ENCODE measurements around the gene CHCHD1. TPM values are rescaled to one million over a fixed set of nuclear protein-coding genes. Genes with fewer than 3 reads are reported as not detected.

CHCHD1 gene
- total RNA-seq, 1 experiment from 2014 or later = 19.5 TPM

GRCh38 chr10:73743327-73743904 is 38.4 kb upstream of the CHCHD1 start:
- ChIA-PET POLR2A (interaction anchor here (0.7 to 5.1 kb wide), 19 partner anchors 11 to 1175 kb away, joined by 3 to 195 read pairs (median 5); partner anchors contain the start of genes CAMK2G, CHCHD1, PPP3CB and ZSWIM8), CTCF (interaction anchor here (0.9 to 2.5 kb wide), 4 partner anchors 12 to 223 kb away, joined by 3 to 9 read pairs (median 6); no protein-coding TSS in a partner anchor)
- no peak for DNase-seq (ENCODE audit: unreplicated experiment)
- Mint-ChIP-seq H3K9me3 (ENCODE audit: unreplicated experiment) (no peaks in the 10 kb centered on the region), H3K27me3 (ENCODE audit: insufficient read depth, unreplicated experiment) (no peaks in the 10 kb centered on the region), H3K4me3 (ENCODE audit: unreplicated experiment) (peak overlapping the region; percentile 98), H3K27ac (ENCODE audit: low read depth, unreplicated experiment) (peak overlapping the region; percentile 100), H3K4me1 (ENCODE audit: insufficient read depth, unreplicated experiment) (peaks cover 11% of the 10 kb centered on the region), H3K36me3 (ENCODE audit: insufficient read depth, unreplicated experiment) (peaks cover 68% of the 10 kb centered on the region)
- intact Hi-C loops (cut with micrococcal nuclease) = no loop called here
- TSS peak; percentile 91 for BruUV-seq (replicated peaks)
- no peak for TF ChIP-seq CTCF (IDR thresholded peaks at IDR 0.05; ENCODE audit: unreplicated experiment)

- Mint-ChIP-seq H3K9me3 (ENCODE audit: unreplicated experiment) (no peaks in the 10 kb centered on the region), H3K27ac (ENCODE audit: low read depth, unreplicated experiment) (peak within 1 kb of the TSS; percentile 100), H3K36me3 (ENCODE audit: insufficient read depth, unreplicated experiment) (peaks cover 68% of the 10 kb centered on the region), H3K4me3 (ENCODE audit: unreplicated experiment) (peak within 1 kb of the TSS; percentile 98), H3K4me1 (ENCODE audit: insufficient read depth, unreplicated experiment) (peaks cover 14% of the 10 kb centered on the region), H3K27me3 (ENCODE audit: insufficient read depth, unreplicated experiment) (no peaks in the 10 kb centered on the region)
- peak; percentile 97 for DNase-seq (ENCODE audit: unreplicated experiment)
- TF ChIP-seq CTCF (IDR thresholded peaks at IDR 0.05; ENCODE audit: unreplicated experiment) = no peak
- no TSS peak for BruUV-seq (replicated peaks)
- CTCF ChIA-PET = interaction anchor here (0.6 to 2.5 kb wide), 3 partner anchors 12 to 30 kb away, joined by 3 to 9 read pairs (median 3); no protein-coding TSS in a partner anchor
- POLR2A ChIA-PET = interaction anchor here (0.7 to 5.1 kb wide), 21 partner anchors 9 to 1174 kb away, joined by 3 to 195 read pairs (median 4); partner anchors contain the start of genes CAMK2G, CHCHD1, PPP3CB and ZSWIM8
- intact Hi-C loops (cut with micrococcal nuclease) = no loop called here
Measured at GRCh38 chr10:73743905-73744663, 37.8 kb upstream of the CHCHD1 start, which contains the start of gene SEC24C. Gene SEC24C, plus strand, starts transcription at chr10:73744372. Its CDS starts 2,461 bp downstream, at chr10:73746833.

GRCh38 chr10:73744664-73744975 is 37.2 kb upstream of the CHCHD1 start:
- ChIA-PET CTCF (interaction anchor here (0.6 kb wide), 2 partner anchors 11 to 29 kb away, joined by 3 read pairs; no protein-coding TSS in a partner anchor), POLR2A (interaction anchor here (0.5 to 5.1 kb wide), 14 partner anchors 9 to 1481 kb away, joined by 3 to 195 read pairs (median 7); partner anchors contain the start of genes CHCHD1 and ZSWIM8)
- H3K27me3 Mint-ChIP-seq (ENCODE audit: insufficient read depth, unreplicated experiment) = no peaks in the 10 kb centered on the region
- H3K36me3 Mint-ChIP-seq (ENCODE audit: insufficient read depth, unreplicated experiment) = peaks cover 68% of the 10 kb centered on the region
- BruUV-seq (replicated peaks) = TSS peak; percentile 77
- no peaks in the 10 kb centered on the region for H3K9me3 Mint-ChIP-seq (ENCODE audit: unreplicated experiment)
- H3K4me3 Mint-ChIP-seq (ENCODE audit: unreplicated experiment) = peak overlapping the region; percentile 98
- intact Hi-C loops (cut with micrococcal nuclease) = no loop called here
- DNase-seq (ENCODE audit: unreplicated experiment) = peak; percentile 54
- peak overlapping the region; percentile 100 for H3K27ac Mint-ChIP-seq (ENCODE audit: low read depth, unreplicated experiment)
- peaks cover 15% of the 10 kb centered on the region for H3K4me1 Mint-ChIP-seq (ENCODE audit: insufficient read depth, unreplicated experiment)
- no peak for TF ChIP-seq CTCF (IDR thresholded peaks at IDR 0.05; ENCODE audit: unreplicated experiment)

- TF ChIP-seq CTCF (IDR thresholded peaks at IDR 0.05; ENCODE audit: unreplicated experiment) = no peak
- no peak for DNase-seq (ENCODE audit: unreplicated experiment)
- peak overlapping the region; percentile 33 for H3K4me3 Mint-ChIP-seq (ENCODE audit: unreplicated experiment)
- no peaks in the 10 kb centered on the region for H3K27me3 Mint-ChIP-seq (ENCODE audit: insufficient read depth, unreplicated experiment)
- POLR2A ChIA-PET = interaction anchor here (0.7 to 1.4 kb wide), 3 partner anchors 17 to 35 kb away, joined by 4 to 5 read pairs (median 4); partner anchors contain the start of gene CHCHD1
- peaks cover 76% of the 10 kb centered on the region for H3K36me3 Mint-ChIP-seq (ENCODE audit: insufficient read depth, unreplicated experiment)
- H3K4me1 Mint-ChIP-seq (ENCODE audit: insufficient read depth, unreplicated experiment) = peaks cover 24% of the 10 kb centered on the region
- CTCF ChIA-PET = interaction anchor here (0.7 to 1.3 kb wide), 2 partner anchors 16 to 27 kb away, joined by 3 read pairs; no protein-coding TSS in a partner anchor
- intact Hi-C loops (cut with micrococcal nuclease) = no loop called here
- no peaks in the 10 kb centered on the region for H3K9me3 Mint-ChIP-seq (ENCODE audit: unreplicated experiment)
- no TSS peak for BruUV-seq (replicated peaks)
- H3K27ac Mint-ChIP-seq (ENCODE audit: low read depth, unreplicated experiment) = peak overlapping the region; percentile 9
Measured at GRCh38 chr10:73746721-73747120, 35.1 kb upstream of the CHCHD1 start.
